Endothelial cell of umbilical vein (primary cell): ENCODE measurements around the gene ALG13. TPM values are rescaled to one million over a fixed set of nuclear protein-coding genes. Genes with fewer than 3 reads are reported as not detected.

Source experiments
- BruUV-seq: library from RNA; stranded (reverse); fragments of 400-500 nt; replicated peaks from 2 replicates; lab custom pipeline; 2021; lab: Mats Ljungman, UMichigan
- CTCF ChIA-PET: fragments of 300-600, 350-600 bp; sonication (Branson Sonifier 250); formaldehyde crosslinking; loops from one replicate; lab custom pipeline; 2021; ENCODE audit warnings: antibody characterized with exemption, inconsistent platforms; lab: Charles Lee
- POLR2A ChIA-PET: fragments of 300-600, 350-600 bp; sonication (Branson Sonifier 250); formaldehyde crosslinking; loops from one replicate; lab custom pipeline; 2021; ENCODE audit warnings: antibody characterized with exemption, inconsistent platforms; lab: Charles Lee
- DNase-seq: peaks from one replicate; pipeline ENCODE4 v3.0.0-alpha.2; 2011; ENCODE audit warnings: low read depth, low spot score
- FAIRE-seq: peaks from 2 replicates; lab custom pipeline; 2011; peaks lifted over from hg19 to GRCh38; lab: Jason Lieb, UNC
- H2AFZ ChIP-seq: 2 replicates; pipeline ENCODE4 v1.6.0; 2012; ENCODE audit warnings: low read depth, low read length, control low read depth, inconsistent platforms
- H3K27ac ChIP-seq: 2 replicates; pipeline ENCODE4 v1.5.1; 2011; ENCODE audit warnings: low read depth, mild to moderate bottlenecking, control low read depth, low read length, moderate library complexity; ENCODE audit not compliant: insufficient read depth
- H3K27me3 ChIP-seq, 2 experiments: 2 replicates each; pipeline versions ENCODE4 v1.6.0 to v1.6.1; 2011; ENCODE audit warnings: low read length in 2 of 2, mixed read lengths in 1 of 2; ENCODE audit not compliant: control insufficient read depth in 2 of 2, insufficient read depth in 2 of 2
- H3K36me3 ChIP-seq, 2 experiments: 2 replicates in 1 of 2; 3 replicates in 1 of 2; pipeline ENCODE4 v1.5.1; 2011; ENCODE audit warnings: low read length in 2 of 2, mild to moderate bottlenecking in 1 of 2, moderate library complexity in 1 of 2; ENCODE audit not compliant: control insufficient read depth in 2 of 2, insufficient read depth in 2 of 2; ENCODE audit errors: extremely low read depth in 1 of 2
- H3K4me1 ChIP-seq: 3 replicates; pipeline ENCODE4 v1.5.1; 2011; ENCODE audit warnings: mild to moderate bottlenecking, low read length; ENCODE audit not compliant: control insufficient read depth, insufficient read depth; ENCODE audit errors: extremely low read depth
- H3K4me2 ChIP-seq: 2 replicates; pipeline ENCODE4 v1.6.1; 2011; ENCODE audit warnings: low read length, control low read depth, mixed read lengths; ENCODE audit not compliant: insufficient read depth
- H3K4me3 ChIP-seq, 3 experiments: fragments of 200-600 bp in 1 of 3; sonication (generic), shearing (Covaris generic) in 1 of 3; replicated peaks in 1 of 3; 2 replicates each; pipeline ENCODE4 v1.5.1; 2011 to 2016; ENCODE audit warnings: control low read depth in 3 of 3, low read length in 3 of 3, mild to moderate bottlenecking in 2 of 3, inconsistent platforms in 1 of 3, low read depth in 1 of 3, moderate library complexity in 1 of 3; ENCODE audit not compliant: insufficient read depth in 1 of 3
- H3K79me2 ChIP-seq: 2 replicates; pipeline ENCODE4 v1.6.0; 2012; ENCODE audit warnings: low read length, inconsistent platforms; ENCODE audit not compliant: control insufficient read depth, insufficient read depth
- H3K9ac ChIP-seq: replicated peaks from 2 replicates; pipeline ENCODE3; 2011; ENCODE audit warnings: low read length, control low read depth; ENCODE audit not compliant: insufficient read depth; ENCODE audit errors: extremely low read depth
- H3K9me1 ChIP-seq: replicated peaks from 3 replicates; pipeline ENCODE4 v1.6.0; 2011; ENCODE audit warnings: mild to moderate bottlenecking, low read length; ENCODE audit not compliant: control insufficient read depth, insufficient read depth; ENCODE audit errors: extremely low read depth
- H3K9me3 ChIP-seq: replicated peaks from 2 replicates; pipeline ENCODE4 v1.5.1; 2012; ENCODE audit warnings: low read length, inconsistent platforms; ENCODE audit not compliant: control insufficient read depth, insufficient read depth
- H4K20me1 ChIP-seq: replicated peaks from 2 replicates; pipeline ENCODE3; 2011; ENCODE audit warnings: mild to moderate bottlenecking, low read length; ENCODE audit not compliant: control insufficient read depth, insufficient read depth; ENCODE audit errors: extremely low read depth
- CTCF ChIP-seq, 2 donors: IDR thresholded peaks; 1 replicate in 1 of 2; 2 replicates in 1 of 2; pipeline ENCODE4 v1.5.1; 2011; ENCODE audit warnings: low read length in 2 of 2, mild to moderate bottlenecking in 2 of 2, moderate library complexity in 2 of 2, control low read depth in 1 of 2, inconsistent platforms in 1 of 2, low read depth in 1 of 2; ENCODE audit not compliant: insufficient read depth in 1 of 2; ENCODE audit errors: extremely low read depth in 1 of 2
- EZH2 ChIP-seq: IDR thresholded peaks from 2 replicates; pipeline ENCODE4 v1.6.1; 2012; ENCODE audit warnings: borderline replicate concordance, low read depth, mild to moderate bottlenecking, moderate library complexity, low read length, inconsistent platforms; ENCODE audit not compliant: severe bottlenecking
- FOS ChIP-seq: IDR thresholded peaks from 2 replicates; pipeline ENCODE4 v1.6.1; 2011; ENCODE audit warnings: mild to moderate bottlenecking, low read length, moderate library complexity, borderline replicate concordance; ENCODE audit not compliant: insufficient read depth
- GATA2 ChIP-seq: IDR thresholded peaks from 2 replicates; pipeline ENCODE4 v1.7.0; 2011; ENCODE audit warnings: low read depth, mild to moderate bottlenecking, moderate library complexity, mixed read lengths, low read length; ENCODE audit not compliant: insufficient read length, insufficient read depth
- JUN ChIP-seq: IDR thresholded peaks from 2 replicates; pipeline ENCODE4 v1.6.1; 2011; ENCODE audit warnings: borderline replicate concordance, low read depth; ENCODE audit not compliant: insufficient read length, insufficient read depth
- MYC ChIP-seq: IDR thresholded peaks from one replicate; pipeline ENCODE4 v1.6.1; 2011; ENCODE audit warnings: mild to moderate bottlenecking, low read depth, low read length
- POLR2A ChIP-seq: IDR thresholded peaks from 2 replicates; pipeline ENCODE4 v1.6.1; 2012; ENCODE audit warnings: low read depth, mild to moderate bottlenecking, control low read depth, low read length
- dilution Hi-C: fragments of 300-500 bp; cut with MboI; formaldehyde crosslinking; loops from one replicate; pipeline ENCODE4 v1.15.0; 2019; ENCODE audit warnings: low sequenced_read_pairs; ENCODE audit not compliant: extremely low pct_ligation_motif_present
- intact Hi-C: fragments of 100-400 bp; cut with micrococcal nuclease; formaldehyde crosslinking; loops from one replicate; pipeline ENCODE4 v1.10.0; 2022
- polyA plus RNA-seq, 4 experiments: library from polyadenylated mRNA; depleted of rRNA in 3 of 4; stranded (reverse) in 3 of 4; unstranded in 1 of 4; fragments of >200 nt; gene quantifications; 2 replicates each; pipeline versions ENCODE4 v1.2.1 to v1.2.3, GENCODE V29; 2011 to 2012; ENCODE audit warnings: missing spikeins in 1 of 4
- total RNA-seq: library from RNA; stranded (reverse); gene quantifications from 2 replicates; pipeline ENCODE4 v1.2.3, GENCODE V29; 2021

The ALG13 gene
- total and polyA plus RNA-seq, 2 donors (not counting 3 experiments of a cell fraction or from before 2014, with no cell fraction given), result 37.9 to 59.2 TPM

GRCh38 chrX:111646515-111646914 lies 34.5 kb upstream of the ALG13 start:
- no peaks in the 10 kb centered on the region for H3K79me2 ChIP-seq
- no peak overlapping the region for H3K4me2 ChIP-seq
- no peak overlapping the region for H3K9ac ChIP-seq
- dilution Hi-C loops, result no loop called here
- H3K9me3 ChIP-seq, result no peaks in the 10 kb centered on the region
- no peaks in the 10 kb centered on the region for H4K20me1 ChIP-seq
- H3K27ac ChIP-seq, result no peak overlapping the region
- no peaks in the 10 kb centered on the region for H3K27me3 ChIP-seq
- ChIA-PET POLR2A (no interaction called here), CTCF (no interaction called here)
- no peak for DNase-seq
- TF ChIP-seq GATA2 (no peak), JUN (no peak), FOS (no peak), MYC (no peak), EZH2 (no peak), POLR2A (no peak)
- no peak overlapping the region for H2AFZ ChIP-seq
- no peaks in the 10 kb centered on the region for H3K9me1 ChIP-seq
- no peaks in the 10 kb centered on the region for H3K4me1 ChIP-seq
- intact Hi-C loops, result no loop called here
- no peak overlapping the region for H3K4me3 ChIP-seq
- FAIRE-seq, result no peak
- no peaks in the 10 kb centered on the region for H3K36me3 ChIP-seq
- BruUV-seq, result no TSS peak

GRCh38 chrX:111648802-111649201 lies 32.2 kb upstream of the ALG13 start:
- ChIA-PET CTCF (no interaction called here), POLR2A (no interaction called here)
- intact Hi-C loops, result no loop called here

More at GRCh38 chrX:111648802-111649201, 32.2 kb upstream of the ALG13 start:
- no peaks in the 10 kb centered on the region for H3K4me1 ChIP-seq
- no peak for DNase-seq
- FAIRE-seq, result no peak
- no peaks in the 10 kb centered on the region for H3K27me3 ChIP-seq
- no peaks in the 10 kb centered on the region for H3K9me1 ChIP-seq
- no peaks in the 10 kb centered on the region for H3K79me2 ChIP-seq
- no peak overlapping the region for H2AFZ ChIP-seq
- BruUV-seq, result no TSS peak
- H3K4me2 ChIP-seq, result no peak overlapping the region
- no peaks in the 10 kb centered on the region for H3K36me3 ChIP-seq
- H3K4me3 ChIP-seq, result no peak overlapping the region
- no peaks in the 10 kb centered on the region for H4K20me1 ChIP-seq
- dilution Hi-C loops, result no loop called here
- TF ChIP-seq GATA2 (no peak), EZH2 (no peak), CTCF (IDR thresholded peaks at IDR 0.05; ENCODE audit: extremely low read depth in 1 of 2, insufficient read depth in 1 of 2, low read depth in 1 of 2, low read length in 2 of 2) (no peak)
- no peak overlapping the region for H3K27ac ChIP-seq
- H3K9ac ChIP-seq, result no peak overlapping the region
- no peaks in the 10 kb centered on the region for H3K9me3 ChIP-seq
